Measurements from ENCODE around the gene POU3F2. TPM values are rescaled to one million over a fixed set of nuclear protein-coding genes. Genes with fewer than 3 reads are reported as not detected.

Gene POU3F2
- total and polyA plus RNA-seq, 7 donors: not detected

Other genes with a start within 250 kb of the POU3F2 start
- 10 to 100 TPM; 19.1 to 31.4 (median 23.9) TPM for gene FBXL4, start 113.4 kb downstream of the POU3F2 start, total RNA-seq
- gene FBXL4, start 113.4 kb downstream of the POU3F2 start, polyA plus RNA-seq: 1 to 10 TPM; 2.4 to 4.9 (median 3.9) TPM